HepG2 (cell line): ENCODE data around the gene ASZ1. TPM values are rescaled to one million over a fixed set of nuclear protein-coding genes. Genes with fewer than 3 reads are reported as not detected.

Source experiments
- ATAC-seq: fragments of 200-7000 bp; cut with Tn5 transposase; 3 replicates; pipeline ENCODE4 v1.9.1; 2020; ENCODE audit warnings: mild to moderate bottlenecking, moderate library complexity
- BruUV-seq: library from RNA; stranded (reverse); fragments of 400-500 nt; replicated peaks from 2 replicates; lab custom pipeline; 2021; lab: Mats Ljungman, UMichigan
- CTCF ChIA-PET: fragments of 300-600 bp; formaldehyde crosslinking; extraction: SDS; loops from one replicate; lab custom pipeline; 2021; ENCODE audit warnings: low total read pairs, inconsistent platforms, low intra/inter-chr PET ratio; lab: Yijun Ruan, JAX
- POLR2A ChIA-PET: fragments of 350-600 bp; sonication (Branson Sonifier 250); formaldehyde crosslinking; loops from one replicate; lab custom pipeline; 2020; ENCODE audit warnings: antibody characterized with exemption, inconsistent platforms; lab: Yijun Ruan, JAX
- DNase-seq: peaks from one replicate; pipeline ENCODE4 v3.0.0-alpha.2; 2015; ENCODE audit warnings: low spot score
- FAIRE-seq: peaks from 3 replicates; lab custom pipeline; 2011; peaks lifted over from hg19 to GRCh38; lab: Jason Lieb, UNC
- H2AFZ ChIP-seq: one replicate; pipeline ENCODE4 v1.6.1; 2011; ENCODE audit warnings: low read length, inconsistent platforms
- H3K27ac ChIP-seq: fragments of 300-600 bp; 3 replicates; pipeline ENCODE4 v1.8.0; 2011; ENCODE audit warnings: mixed run types, mild to moderate bottlenecking, mixed read lengths, low read length, inconsistent platforms; ENCODE audit not compliant: insufficient read depth; ENCODE audit errors: extremely low read length
- H3K27me3 ChIP-seq, 2 experiments: fragments of 200-600 bp in 1 of 2; 2 replicates in 1 of 2; 3 replicates in 1 of 2; pipeline versions ENCODE4 v1.6.0 to v1.8.0; 2011; ENCODE audit warnings: low read length in 2 of 2, mild to moderate bottlenecking in 2 of 2, moderate library complexity in 2 of 2, inconsistent platforms in 1 of 2; ENCODE audit not compliant: insufficient read depth in 2 of 2, control insufficient read depth in 1 of 2
- H3K36me3 ChIP-seq, 2 experiments: fragments of 200-600 bp in 1 of 2; replicated peaks in 1 of 2; 2 replicates in 1 of 2; 3 replicates in 1 of 2; pipeline versions ENCODE4 v1.5.1 to v1.8.0; 2011; ENCODE audit warnings: low read length in 2 of 2, inconsistent platforms in 1 of 2; ENCODE audit not compliant: insufficient read depth in 2 of 2, control insufficient read depth in 1 of 2
- H3K4me1 ChIP-seq: 2 replicates; pipeline ENCODE4 v1.5.1; 2012; ENCODE audit warnings: low read length, inconsistent platforms; ENCODE audit not compliant: insufficient read depth
- H3K4me2 ChIP-seq: 2 replicates; pipeline ENCODE4 v1.6.0; 2011; ENCODE audit warnings: low read depth, low read length, inconsistent platforms
- H3K4me3 ChIP-seq, 3 experiments: fragments of 200-600 bp in 1 of 3; sonication (generic), shearing (Covaris generic) in 1 of 3; replicated peaks in 1 of 3; 2 replicates each; pipeline ENCODE4 v1.5.1; 2011 to 2016; ENCODE audit warnings: low read length in 3 of 3, inconsistent platforms in 2 of 3, low read depth in 2 of 3, mild to moderate bottlenecking in 2 of 3, control low read depth in 1 of 3, mixed read lengths in 1 of 3; ENCODE audit not compliant: insufficient read depth in 1 of 3
- H3K79me2 ChIP-seq: one replicate; pipeline ENCODE4 v1.6.1; 2011; ENCODE audit warnings: low read length, inconsistent platforms; ENCODE audit not compliant: insufficient read depth
- H3K9ac ChIP-seq: 2 replicates; pipeline ENCODE4 v1.6.0; 2011; ENCODE audit warnings: mild to moderate bottlenecking, low read depth, low read length, inconsistent platforms; ENCODE audit not compliant: insufficient read depth
- H3K9me3 ChIP-seq: 2 replicates; pipeline ENCODE4 v1.5.1; 2012; ENCODE audit warnings: mild to moderate bottlenecking, low read length
- H4K20me1 ChIP-seq: 2 replicates; pipeline ENCODE4 v1.6.0; 2011; ENCODE audit warnings: inconsistent platforms, mild to moderate bottlenecking, low read length, moderate library complexity; ENCODE audit not compliant: insufficient read depth
- CREM ChIP-seq, 2 experiments: sonication (generic) in 1 of 2; formaldehyde crosslinking in 1 of 2; IDR thresholded peaks; 2 replicates each; pipeline versions ENCODE4 v1.4.0 to v1.6.1; 2016 to 2020; ENCODE audit warnings: antibody characterized with exemption in 1 of 2, mild to moderate bottlenecking in 1 of 2, missing genetic modification reagents in 1 of 2
- ELK4 ChIP-seq: sonication (generic); formaldehyde crosslinking; IDR thresholded peaks from 2 replicates; pipeline ENCODE4 v1.9.0; 2021; ENCODE audit warnings: missing genetic modification reagents, borderline replicate concordance
- ESRRA ChIP-seq: sonication (generic); formaldehyde crosslinking; IDR thresholded peaks from 2 replicates; pipeline ENCODE4 v1.5.1; 2020; ENCODE audit warnings: mild to moderate bottlenecking, low read depth, missing genetic modification reagents
- HNRNPUL1 ChIP-seq: fragments of 200-400 bp; formaldehyde crosslinking; IDR thresholded peaks from 2 replicates; pipeline ENCODE4 v1.6.1; 2017; ENCODE audit warnings: low read depth, mild to moderate bottlenecking, low read length, moderate library complexity
- PHB2 ChIP-seq: fragments of 450-650 bp; IDR thresholded peaks from 2 replicates; pipeline ENCODE4 v1.6.1; 2018; ENCODE audit not compliant: partially characterized antibody
- PLRG1 ChIP-seq: fragments of 450-650 bp; conservative IDR thresholded peaks from 2 replicates; pipeline ENCODE4 v1.6.1; 2016
- SMAD9 ChIP-seq: sonication (generic); formaldehyde crosslinking; IDR thresholded peaks from 2 replicates; pipeline ENCODE4 v1.5.1; 2020; ENCODE audit warnings: mild to moderate bottlenecking, missing genetic modification reagents
- TOPORS ChIP-seq: sonication (generic); formaldehyde crosslinking; IDR thresholded peaks from 2 replicates; pipeline ENCODE4 v1.8.0; 2023; ENCODE audit warnings: mild to moderate bottlenecking, missing genetic modification reagents
- WIZ ChIP-seq: sonication (generic); formaldehyde crosslinking; IDR thresholded peaks from 2 replicates; pipeline ENCODE4 v1.5.1; 2020; ENCODE audit warnings: mild to moderate bottlenecking, missing genetic modification reagents
- ZFP1 ChIP-seq: IDR thresholded peaks from 2 replicates; pipeline ENCODE4 v1.6.1; 2016
- ZFX ChIP-seq: sonication (generic); formaldehyde crosslinking; IDR thresholded peaks from 2 replicates; pipeline ENCODE4 v1.4.0; 2020; ENCODE audit warnings: mild to moderate bottlenecking, low read depth, missing genetic modification reagents, moderate library complexity
- ZKSCAN5 ChIP-seq: sonication (generic); formaldehyde crosslinking; IDR thresholded peaks from 2 replicates; pipeline ENCODE4 v1.5.1; 2020; ENCODE audit warnings: mild to moderate bottlenecking, missing genetic modification reagents
- ZNF18 ChIP-seq: sonication (generic); formaldehyde crosslinking; IDR thresholded peaks from 2 replicates; pipeline ENCODE4 v1.8.0; 2022; ENCODE audit warnings: mild to moderate bottlenecking, missing genetic modification reagents; ENCODE audit not compliant: insufficient replicate concordance
- ZNF280D ChIP-seq: sonication (generic); formaldehyde crosslinking; IDR thresholded peaks from 2 replicates; pipeline ENCODE4 v1.5.1; 2020; ENCODE audit warnings: mild to moderate bottlenecking, missing genetic modification reagents
- ZNF326 ChIP-seq: sonication (generic); formaldehyde crosslinking; IDR thresholded peaks from 2 replicates; pipeline ENCODE4 v1.4.0; 2020; ENCODE audit warnings: missing genetic modification reagents, borderline replicate concordance
- ZNF670 ChIP-seq: sonication (generic); formaldehyde crosslinking; IDR thresholded peaks from 2 replicates; pipeline ENCODE4 v1.8.0; 2022; ENCODE audit warnings: mild to moderate bottlenecking, missing genetic modification reagents, borderline replicate concordance
- ZNF768 ChIP-seq: sonication (generic); formaldehyde crosslinking; IDR thresholded peaks from 2 replicates; pipeline ENCODE4 v1.4.0; 2020; ENCODE audit warnings: missing genetic modification reagents
- WGBS: methylation state at CpG from one replicate; pipeline ENCODE4 v1.1.6; 2017; ENCODE audit warnings: low lambda C conversion rate; 5-methylcytosine and 5-hydroxymethylcytosine counted together
- in situ Hi-C: cut with HindIII; loops from 2 replicates; pipeline ENCODE4 v1.10.0; 2017; ENCODE audit warnings: low pct_unique_long_range_greater_than_20kb; ENCODE audit not compliant: extremely low pct_ligation_motif_present
- intact Hi-C: fragments of 100-400 bp; cut with micrococcal nuclease; formaldehyde crosslinking; loops from one replicate; pipeline ENCODE4 v1.10.0; 2022; ENCODE audit not compliant: unreplicated experiment
- polyA plus RNA-seq, 8 experiments: library from polyadenylated mRNA; depleted of rRNA in 3 of 8; stranded (reverse) in 7 of 8; unstranded in 1 of 8; fragments of >200 nt; fragmentation: Illumina TruSeq in 4 of 8; extraction: Trizol in 4 of 8; gene quantifications; 2 replicates each; pipeline versions ENCODE4 v1.2.1 to v1.2.3, GENCODE V29; 2011 to 2016; ENCODE audit warnings: low read depth in 4 of 8, missing spikeins in 1 of 8, mixed read lengths in 1 of 8; ENCODE audit not compliant: insufficient read depth in 1 of 8
- total RNA-seq, 5 experiments: library from RNA; depleted of rRNA; stranded (reverse); fragments of >200 nt; fragmentation: Illumina TruSeq; extraction: Trizol; gene quantifications; 2 replicates each; pipeline ENCODE4 v1.2.3, GENCODE V29; 2016; ENCODE audit warnings: low read depth in 1 of 5

ASZ1 gene
- total and polyA plus RNA-seq, 2 of the 13 experiments (the other 11 are each of a cell fraction or from before 2014, with no cell fraction given), result not detected

GRCh38 chr7:117403737-117404136, 23.6 kb downstream of the ASZ1 start:
- Histone ChIP-seq H3K27ac (no peak overlapping the region), H3K4me1 (no peaks in the 10 kb centered on the region), H3K27me3 (no peaks in the 10 kb centered on the region), H2AFZ (no peak overlapping the region), H3K9ac (no peak overlapping the region), H3K79me2 (no peaks in the 10 kb centered on the region), H4K20me1 (no peaks in the 10 kb centered on the region), H3K9me3 (no peaks in the 10 kb centered on the region), H3K4me2 (no peak overlapping the region), H3K36me3 (no peaks in the 10 kb centered on the region), H3K4me3 (no peak overlapping the region)
- intact Hi-C loops (no loop called here), in situ Hi-C loops (no loop called here)
- POLR2A ChIA-PET, result no interaction called here
- ATAC-seq, result no peak
- TF ChIP-seq ZNF280D (no peak), ZNF326 (CRISPR knock-in tag) (no peak), PLRG1 (no peak), SMAD9 (CRISPR knock-in tag) (no peak), TOPORS (CRISPR knock-in tag) (no peak), ESRRA (no peak), ZNF670 (no peak), ZNF18 (CRISPR knock-in tag) (no peak), ELK4 (CRISPR knock-in tag) (no peak), ZFP1 (CRISPR knock-in tag) (no peak), WIZ (CRISPR knock-in tag) (no peak), ZKSCAN5 (CRISPR knock-in tag) (no peak), CREM (IDR thresholded peaks at IDR 0.05) (no peak), CREM (CRISPR knock-in tag; IDR thresholded peaks at IDR 0.05) (no peak), ZNF768 (CRISPR knock-in tag) (no peak), HNRNPUL1 (no peak), PHB2 (no peak), ZFX (CRISPR knock-in tag) (no peak)
- CTCF ChIA-PET, result no interaction called here
- DNase-seq, result no peak
- WGBS, result 77% methylated on average over 5 of the region's 8 CpGs
- no peak for FAIRE-seq
- BruUV-seq, result no TSS peak
